Activated CD8-positive, alpha-beta memory T cell treated with anti-CD3 and anti-CD28 coated beads for 4 hours (primary cell): Measurements from ENCODE around the gene TMEM117.
"Not testable (repeated sequence)": the region's sequence is repeated elsewhere in the genome, so short reads cannot be mapped to it uniquely, and the experiment has no call there.

Experiments
- DNase-seq, 2 donors: peaks; one replicate each; pipeline ENCODE4 v3.0.0-alpha.2; 2020; ENCODE audit warnings: low read depth in 2 of 2

TMEM117 gene

DNA sequence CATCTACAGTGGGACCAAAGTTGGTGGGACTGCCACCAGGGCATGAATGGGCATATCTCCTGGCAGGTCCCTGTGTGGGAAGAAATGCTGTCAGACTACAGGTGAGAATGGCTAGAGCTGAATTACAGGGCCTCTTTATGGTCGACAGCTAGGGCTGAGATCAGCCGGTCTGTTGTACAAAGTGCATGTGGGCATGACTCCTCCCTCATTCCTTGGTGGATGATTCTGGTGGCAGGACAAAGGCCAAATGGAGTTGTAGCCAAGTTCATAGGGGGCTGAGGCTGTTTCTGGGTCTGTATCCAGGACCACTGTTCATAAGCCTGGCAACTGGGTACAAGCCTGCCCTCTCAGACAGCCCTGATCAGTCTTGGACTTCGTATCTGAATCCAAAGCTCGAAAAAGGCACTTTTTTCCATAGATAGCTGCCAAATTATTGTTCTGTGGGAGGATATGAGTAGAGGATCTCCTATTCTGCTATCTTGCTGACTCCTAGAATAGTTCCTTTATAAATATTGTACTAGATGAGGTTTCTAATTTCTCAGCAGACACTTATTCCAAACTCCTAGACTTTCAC lies 460.8 kb downstream of the TMEM117 start:
- no peak for DNase-seq

DNA sequence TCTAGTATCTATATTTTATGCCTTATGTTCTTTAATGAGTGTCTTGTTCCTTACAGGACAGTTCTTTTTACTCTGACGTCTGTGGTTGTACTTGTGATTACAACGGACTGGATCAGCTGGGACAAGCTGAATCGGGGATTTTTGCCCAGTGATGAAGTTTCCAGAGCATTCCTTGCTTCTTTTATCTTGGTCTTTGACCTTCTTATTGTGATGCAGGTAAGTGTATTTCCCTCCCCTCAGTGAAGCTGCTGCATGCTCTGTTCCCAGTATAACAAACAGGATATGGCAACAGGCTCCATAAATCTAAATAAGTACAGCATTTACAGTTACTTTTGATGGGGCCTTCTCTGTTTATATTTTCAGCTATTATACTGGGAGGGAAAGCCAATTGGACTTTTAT lies 463.6 kb downstream of the TMEM117 start:
- DNase-seq = no peak

DNA sequence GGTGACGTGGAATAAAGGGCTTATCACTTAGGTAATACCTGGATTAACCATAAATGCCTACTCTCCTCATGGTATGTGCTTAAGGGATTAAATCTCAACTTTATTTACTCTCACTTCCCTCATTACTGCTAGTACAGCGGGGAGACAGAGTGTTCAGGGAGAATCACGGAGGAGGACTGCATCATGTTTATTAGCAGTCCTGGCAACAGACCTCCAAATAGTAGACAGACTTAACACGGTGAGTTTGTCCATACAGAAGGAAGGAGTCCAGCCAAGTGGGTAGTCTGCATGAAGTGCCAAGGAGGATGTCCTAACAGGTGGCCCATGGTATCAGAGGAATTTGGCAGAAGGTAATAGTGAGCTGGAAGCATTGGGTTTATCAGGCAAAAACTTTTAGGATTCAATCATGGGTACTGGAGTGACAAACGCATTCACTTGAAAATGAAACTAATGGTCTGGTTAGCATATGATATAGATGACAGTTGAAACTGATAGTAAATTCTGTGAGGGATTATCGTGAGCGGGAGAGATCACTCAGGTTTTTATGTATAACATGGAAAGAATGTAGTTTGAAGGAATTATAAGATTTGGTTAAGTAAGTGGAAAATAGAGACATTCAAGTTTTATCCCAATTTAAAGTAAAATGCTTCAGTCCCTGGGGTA lies 471.8 kb downstream of the TMEM117 start:
- no peak for DNase-seq

DNA sequence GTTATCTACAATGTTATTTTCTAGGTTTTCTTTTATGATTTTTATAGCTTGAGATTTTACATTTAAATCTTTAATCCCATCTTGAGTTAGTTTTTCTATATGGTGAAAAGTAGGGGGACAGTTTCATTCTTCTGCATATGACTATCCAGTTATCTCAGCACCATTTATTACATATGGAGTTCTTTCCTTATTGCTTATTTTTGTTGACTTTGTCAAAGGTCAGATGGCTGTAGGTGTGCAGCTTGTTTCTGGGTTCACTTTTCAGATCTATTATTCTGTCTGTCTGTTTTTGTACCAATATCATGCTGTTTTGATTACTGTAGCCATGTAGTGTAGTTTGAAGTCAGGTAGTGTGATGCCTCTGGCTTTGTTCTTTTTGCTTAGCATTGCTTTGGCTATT lies 477.3 kb downstream of the TMEM117 start:
- no peak for DNase-seq

DNA sequence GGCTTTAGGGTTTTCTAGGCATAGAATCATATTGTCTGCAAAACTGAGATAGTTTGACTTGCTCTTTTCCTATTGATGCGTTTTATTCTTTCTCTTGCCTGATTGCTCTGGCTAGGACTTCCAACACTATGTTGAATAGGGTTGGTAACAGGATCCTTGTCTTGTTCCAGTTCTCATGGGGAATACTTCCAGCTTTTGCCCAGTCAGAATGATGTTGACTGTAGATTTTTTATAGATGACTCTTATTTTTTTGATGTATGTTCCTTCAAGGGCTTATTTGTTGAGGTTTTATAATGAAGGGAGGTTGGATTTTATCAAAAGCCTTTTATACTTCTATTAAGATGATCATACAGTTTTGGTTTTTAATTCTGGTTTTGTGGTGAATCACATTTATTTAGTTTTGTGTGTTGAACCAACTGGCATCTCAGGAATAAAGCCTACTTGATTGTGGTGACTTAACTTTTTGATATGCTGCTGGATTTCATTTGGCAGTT lies 478.2 kb downstream of the TMEM117 start:
- no peak for DNase-seq

DNA sequence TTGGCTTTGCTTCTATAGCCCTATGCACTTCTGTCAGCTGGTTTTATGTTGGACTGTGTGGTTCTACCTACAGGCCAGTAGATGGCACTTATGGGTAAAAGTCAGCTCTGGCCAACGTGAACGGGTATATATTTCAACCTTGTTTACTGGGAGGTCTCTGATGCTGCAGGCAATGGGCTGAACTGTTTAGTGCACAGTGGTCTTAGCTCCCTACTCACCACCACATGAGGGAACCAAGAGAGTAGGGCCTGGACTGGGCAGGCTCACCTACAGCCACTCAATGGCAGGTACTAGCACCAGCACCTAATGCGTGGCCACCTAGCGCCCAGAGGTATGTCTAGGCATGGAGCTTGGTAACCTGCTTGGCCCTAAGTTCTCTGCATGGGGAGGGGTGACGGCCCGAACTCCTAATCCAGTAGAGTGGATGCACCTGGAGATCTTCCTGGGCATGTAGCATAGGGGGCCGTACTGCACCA lies 481.8 kb downstream of the TMEM117 start:
- no peak for DNase-seq

DNA sequence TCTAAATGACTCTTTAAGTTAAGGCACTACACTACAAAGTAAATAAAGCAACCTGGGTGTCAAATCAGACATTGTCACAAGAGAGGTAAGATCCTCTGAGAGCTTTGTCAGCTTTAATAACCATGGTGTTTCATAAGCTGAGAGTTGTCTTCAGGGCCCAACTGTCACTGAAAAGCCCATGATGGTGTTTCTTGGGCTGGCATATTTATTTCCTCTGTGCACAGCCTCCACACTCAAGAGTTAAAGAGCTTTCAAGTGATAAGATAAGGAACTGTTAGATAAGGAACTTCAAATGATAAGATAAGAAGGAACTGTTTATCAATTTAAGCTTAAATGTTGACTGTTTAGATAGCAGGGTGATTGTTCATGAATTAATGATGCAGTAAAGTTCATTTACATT lies 495.4 kb downstream of the TMEM117 start:
- no peak for DNase-seq

DNA sequence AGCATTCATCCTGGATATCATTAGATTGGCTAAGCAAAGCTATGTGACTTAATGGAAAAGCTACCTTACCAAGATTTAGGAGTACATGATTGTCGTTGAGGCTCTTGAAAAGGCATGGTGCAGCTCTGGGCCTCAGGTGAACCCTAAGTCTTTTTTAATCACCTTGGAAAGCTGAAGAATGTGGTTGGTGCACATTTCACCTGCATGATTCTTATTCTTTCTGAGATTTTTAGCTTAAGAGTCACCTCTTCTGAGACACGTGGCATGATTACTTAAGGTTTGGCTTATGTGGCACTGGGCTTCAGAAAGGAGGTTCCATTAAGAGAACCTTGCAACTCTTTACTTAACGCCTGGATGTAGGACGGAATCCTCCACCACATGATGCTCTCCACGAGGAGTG lies 498.5 kb downstream of the TMEM117 start:
- DNase-seq = no peak

DNA sequence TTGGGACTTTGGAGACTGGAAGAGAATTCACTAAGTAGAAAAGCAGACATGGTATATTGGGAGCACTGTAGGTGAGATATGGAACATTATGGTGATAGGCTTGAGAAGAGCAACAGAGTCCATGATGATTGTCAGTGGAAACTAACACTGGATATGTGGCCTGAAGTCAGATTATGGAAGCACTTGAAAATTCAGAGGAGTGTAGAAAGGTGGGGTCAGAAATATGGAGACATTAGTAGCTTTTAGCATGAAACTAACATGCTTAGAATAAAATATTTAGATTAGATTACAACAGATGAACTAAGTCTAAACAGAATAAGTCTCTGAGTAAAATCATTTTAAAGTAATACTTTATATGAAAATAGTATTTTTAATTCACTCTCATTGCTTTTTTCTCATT lies 499.1 kb downstream of the TMEM117 start:
- no peak for DNase-seq

DNA sequence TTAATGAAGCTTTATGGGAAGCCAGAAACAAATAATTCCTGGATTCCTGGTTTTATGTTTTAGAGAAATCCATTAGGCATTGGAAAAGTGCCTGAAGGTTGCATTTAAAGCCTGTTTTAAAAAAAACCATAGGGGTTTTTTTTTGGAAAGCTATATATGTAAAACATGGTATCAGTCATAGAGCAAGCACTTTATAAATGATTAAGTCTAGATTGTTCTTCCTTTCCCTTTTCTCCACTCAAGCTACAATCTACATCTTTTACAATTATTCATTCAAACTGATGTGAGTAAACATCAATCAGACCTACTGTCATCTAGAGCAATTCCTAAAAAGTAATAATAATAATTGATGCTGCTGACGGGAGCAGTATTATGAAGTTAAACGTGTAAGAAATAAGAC lies 500.7 kb downstream of the TMEM117 start:
- no peak for DNase-seq

DNA sequence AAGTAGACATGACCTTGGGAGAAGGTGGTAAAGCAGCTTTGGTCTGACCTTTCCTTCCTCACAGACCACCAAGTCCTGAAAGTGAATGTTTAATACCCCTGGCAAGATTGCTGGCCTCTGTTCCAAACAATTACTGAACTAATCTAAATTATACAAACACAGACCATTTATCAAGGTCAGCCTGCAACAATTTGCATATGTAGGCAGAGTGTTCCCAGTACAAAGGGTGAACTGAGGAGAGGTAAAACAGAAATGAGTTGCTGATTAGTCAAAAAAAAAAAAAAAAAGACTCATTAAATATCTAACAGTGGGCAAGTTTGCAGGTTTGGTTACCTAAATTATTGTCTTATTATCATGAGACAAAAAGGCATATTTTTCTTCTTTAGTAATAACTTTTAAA lies 506.5 kb downstream of the TMEM117 start:
- no peak for DNase-seq

DNA sequence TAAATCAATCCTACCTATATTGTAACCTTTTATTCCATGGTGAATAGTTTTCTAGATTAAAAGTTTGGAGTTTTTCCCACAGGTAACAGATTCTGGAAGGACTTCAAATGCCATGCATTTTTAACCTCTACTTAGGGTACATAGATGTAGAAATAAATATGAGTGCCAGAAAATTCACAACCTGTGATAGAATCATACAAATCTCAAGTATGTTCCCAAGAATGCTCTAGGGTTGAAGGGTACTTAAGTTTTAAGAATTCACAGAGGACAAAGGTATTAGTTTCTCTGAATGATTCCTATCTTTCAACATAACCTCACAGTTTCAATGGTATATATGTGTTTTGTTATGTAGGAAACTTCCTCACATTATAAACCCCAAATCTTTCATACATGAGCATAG lies 511.3 kb downstream of the TMEM117 start:
- no peak for DNase-seq

DNA sequence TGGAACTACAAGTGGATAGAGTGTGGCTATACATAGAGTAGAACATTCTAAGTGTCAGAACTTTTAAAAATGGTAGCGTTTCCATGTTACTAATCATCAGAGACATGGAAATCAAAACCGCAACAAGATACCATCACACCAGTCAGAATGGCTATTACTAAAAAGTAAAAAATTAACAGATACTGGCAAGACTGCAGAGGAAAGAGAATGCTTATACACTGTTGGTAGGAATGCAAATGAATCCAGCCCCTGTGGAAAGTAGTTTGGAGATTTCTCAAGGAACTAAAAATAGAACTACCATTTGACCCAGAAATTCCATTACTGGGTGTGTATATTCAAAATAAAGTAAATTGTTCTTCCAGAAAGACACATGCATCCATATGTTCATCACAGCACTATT lies 521.6 kb downstream of the TMEM117 start:
- DNase-seq = no peak

DNA sequence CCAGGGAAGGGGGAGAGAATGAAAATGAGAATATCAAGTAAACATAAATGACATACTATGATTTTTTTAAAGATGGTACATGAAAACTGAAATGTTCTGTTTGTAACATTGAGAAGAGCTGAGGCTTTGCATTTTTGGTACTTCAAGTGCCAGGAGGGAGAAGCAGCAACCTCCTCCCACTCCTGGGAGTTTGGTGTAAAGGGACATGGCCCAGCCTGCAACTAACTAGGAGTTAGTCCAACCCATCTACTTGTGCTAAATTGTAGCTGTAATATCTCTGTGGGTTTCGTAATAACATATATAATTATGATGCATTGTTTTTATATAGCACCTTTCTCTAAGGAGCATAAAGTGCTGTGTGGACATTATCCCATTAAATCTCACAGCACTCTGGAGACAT lies 522.8 kb downstream of the TMEM117 start:
- DNase-seq = no peak

DNA sequence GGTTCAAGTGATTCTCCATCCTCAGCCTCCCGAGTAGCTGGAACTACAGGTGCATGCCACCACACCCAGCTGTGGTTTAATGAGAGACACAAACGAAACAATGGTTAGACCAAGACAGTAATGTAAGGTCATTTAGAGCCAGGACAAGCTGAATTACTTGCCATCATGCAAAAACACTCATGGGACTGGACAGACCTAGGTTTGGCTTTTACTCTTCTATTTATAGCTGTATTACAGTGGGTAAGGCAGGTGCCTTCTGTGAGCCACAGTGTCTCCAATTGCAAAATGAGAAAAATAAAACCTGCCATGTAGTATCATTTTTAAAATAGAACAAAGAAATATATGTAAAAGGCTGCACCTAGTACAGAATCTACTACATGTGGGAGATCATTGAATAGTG lies 527.1 kb downstream of the TMEM117 start:
- DNase-seq = no peak

DNA sequence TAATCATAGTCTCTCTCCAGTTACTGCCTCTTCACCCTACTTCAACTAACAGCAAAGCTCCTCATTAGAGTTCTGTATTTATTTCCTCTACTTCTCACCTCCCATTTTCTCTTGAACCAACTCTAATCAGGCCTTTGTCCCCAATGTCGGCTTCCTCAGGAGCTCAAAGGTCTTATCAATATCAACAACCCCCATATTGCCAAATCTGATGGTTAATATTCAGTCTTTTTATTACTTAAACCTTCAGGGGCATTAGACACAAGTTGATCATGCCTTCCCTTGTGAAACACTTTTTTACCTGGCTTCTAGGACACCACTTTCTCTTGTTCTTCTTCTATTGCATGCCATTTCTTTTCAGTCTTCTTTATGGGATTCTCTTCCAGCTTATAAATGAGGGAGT lies 531.3 kb downstream of the TMEM117 start:
- DNase-seq = no peak

DNA sequence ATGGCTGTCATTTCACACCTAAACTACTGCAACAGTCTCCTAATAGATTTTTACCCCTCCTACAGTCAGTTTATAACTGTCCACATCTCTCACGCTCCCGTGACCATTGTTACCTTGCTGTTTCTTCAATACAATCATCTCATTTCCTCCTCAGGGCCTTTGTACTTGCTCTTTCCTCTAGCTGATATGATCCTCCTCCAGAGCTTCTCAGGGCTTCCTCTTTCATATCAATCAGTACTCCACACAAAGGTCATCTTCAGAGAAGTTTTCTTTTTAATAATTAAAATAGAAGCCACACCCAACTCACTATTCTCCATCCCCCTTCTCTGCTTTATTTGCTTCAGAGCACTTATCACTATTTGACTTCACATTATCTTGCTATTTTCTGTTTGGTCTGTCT lies 532.0 kb downstream of the TMEM117 start:
- DNase-seq = no peak

DNA sequence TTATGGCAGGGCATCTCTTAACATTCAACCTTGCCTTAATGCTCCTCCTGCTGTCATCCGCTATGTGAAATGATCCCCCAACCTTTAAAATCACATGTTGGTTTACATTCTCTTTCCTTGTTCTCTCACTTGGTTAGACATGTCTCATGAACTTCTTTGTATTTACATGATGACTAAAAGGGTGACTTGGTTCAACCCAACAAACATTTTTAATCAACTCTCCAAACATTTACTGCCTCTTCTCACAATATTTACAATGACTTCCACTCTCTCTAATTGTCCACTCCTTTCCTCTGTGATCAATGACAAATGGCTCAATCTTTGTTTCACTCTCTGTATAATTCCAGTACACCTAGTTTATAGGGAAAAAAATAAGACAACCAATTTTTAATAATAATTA lies 534.1 kb downstream of the TMEM117 start:
- no peak for DNase-seq

DNA sequence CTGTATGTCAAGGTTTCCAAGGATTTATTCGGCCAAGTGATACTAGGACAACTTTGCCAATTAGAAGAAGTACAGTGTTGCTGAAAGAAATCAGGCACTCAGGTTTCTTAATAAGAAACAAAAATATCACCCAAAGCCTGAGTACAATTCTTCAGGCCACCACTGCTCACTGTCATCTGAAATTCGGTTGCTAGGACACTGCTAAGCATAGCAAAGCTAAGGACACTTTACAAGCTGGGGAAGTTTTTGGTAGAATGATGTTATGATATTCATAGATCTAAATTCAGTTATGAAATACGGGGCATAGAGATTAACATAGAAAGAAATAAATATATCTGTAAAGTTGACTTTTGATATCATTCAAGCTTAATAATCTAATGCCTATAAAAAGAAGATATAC lies 535.1 kb downstream of the TMEM117 start:
- DNase-seq = no peak

DNA sequence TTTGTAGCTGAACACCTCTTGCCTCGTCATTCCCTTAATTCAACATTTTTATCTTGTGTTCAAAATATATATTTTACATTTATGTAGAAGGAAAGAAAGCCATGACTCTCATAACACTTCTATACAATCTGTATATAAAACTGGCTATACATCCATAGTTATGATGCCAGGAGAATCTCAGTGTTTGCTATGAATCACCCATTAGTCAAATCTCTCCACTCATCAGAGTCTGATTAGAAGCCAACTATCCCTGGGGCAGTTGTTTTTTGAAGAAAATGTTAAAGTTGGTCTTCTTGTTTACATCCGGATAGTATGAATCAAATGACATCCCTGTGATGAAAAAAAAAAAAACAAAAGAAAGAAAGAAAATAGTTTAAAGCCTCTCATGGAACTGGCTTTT lies 536.4 kb downstream of the TMEM117 start:
- DNase-seq = no peak

DNA sequence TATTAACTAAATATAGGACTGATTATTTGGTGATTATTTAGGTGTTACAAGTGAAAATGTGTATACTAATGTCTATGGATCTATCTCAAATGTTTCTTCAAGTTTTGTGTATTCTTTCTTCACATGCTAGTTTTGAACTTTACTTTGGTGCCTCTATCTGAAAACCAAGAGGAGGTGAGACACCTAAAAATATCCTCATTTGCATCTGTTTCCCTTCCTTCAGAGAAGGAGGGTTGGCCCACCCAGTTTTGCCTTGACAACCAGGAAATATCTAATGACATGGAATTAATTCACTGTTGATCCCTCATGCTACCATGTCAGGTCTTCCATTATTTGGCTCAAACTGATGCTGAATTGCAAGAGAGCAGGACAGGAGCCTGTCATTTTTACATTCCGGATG lies 539.8 kb downstream of the TMEM117 start:
- no peak for DNase-seq

DNA sequence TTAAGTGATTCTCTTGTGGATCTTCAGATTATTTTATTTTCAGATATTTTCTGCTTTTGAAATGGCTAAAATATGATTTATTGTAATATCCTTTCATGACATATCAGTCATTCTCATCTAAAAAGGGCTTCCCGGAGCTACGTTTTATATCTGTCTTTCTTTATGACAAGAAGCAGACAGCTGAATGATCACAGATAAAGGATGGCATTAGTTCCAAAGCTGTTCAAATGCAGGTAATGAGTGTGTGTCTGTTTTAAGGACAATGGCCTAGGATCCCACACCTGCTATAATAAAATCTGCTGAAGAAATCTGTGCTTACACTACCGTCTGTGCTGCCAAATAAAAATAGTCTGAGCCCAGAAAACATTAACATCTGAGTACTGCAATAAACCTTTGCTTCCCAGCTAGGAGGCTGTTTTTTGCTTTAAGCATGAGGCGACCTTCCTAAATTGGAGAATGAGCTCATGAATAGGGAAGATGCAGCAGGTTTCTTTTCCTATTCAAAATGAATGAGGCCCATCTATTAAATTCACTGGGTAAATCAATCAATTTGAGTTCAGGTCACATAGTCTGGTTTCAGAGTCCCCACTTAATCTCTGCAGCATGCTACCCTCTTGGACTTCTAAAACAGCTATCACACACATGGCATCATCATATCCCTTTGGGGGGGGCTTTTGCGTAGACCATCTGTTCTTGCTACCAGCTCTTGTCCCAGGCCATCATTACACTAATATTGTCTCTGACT lies 541.7 kb downstream of the TMEM117 start:
- DNase-seq = no peak

DNA sequence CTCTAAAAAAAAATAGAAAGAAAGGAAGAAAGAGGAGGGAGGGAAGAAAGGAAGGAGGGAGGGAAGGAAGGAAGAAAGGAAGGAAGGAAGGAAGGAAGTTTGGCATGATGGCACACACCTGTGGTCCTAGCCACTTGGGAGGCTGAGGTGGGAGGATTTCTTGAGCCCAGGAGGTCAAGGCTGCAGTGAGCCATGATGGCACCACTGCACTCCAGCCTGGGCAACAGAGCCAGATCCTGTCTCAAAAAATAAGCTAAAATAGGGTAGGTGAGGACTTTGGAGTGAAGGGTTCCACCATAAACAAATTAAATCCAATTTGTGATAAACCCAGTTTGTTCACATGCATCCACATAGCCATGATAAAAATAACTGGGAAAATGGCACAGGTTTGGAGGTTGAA lies 543.2 kb downstream of the TMEM117 start:
- not testable (repeated sequence) for DNase-seq
